ENCODE data around the gene FSTL3. TPM values are rescaled to one million over a fixed set of nuclear protein-coding genes. Genes with fewer than 3 reads are reported as not detected.
"Not testable (repeated sequence)": the region's sequence is repeated elsewhere in the genome, so short reads cannot be mapped to it uniquely, and the experiment has no call there.

FSTL3 gene
- total RNA-seq, 2 donors from 2014 or later = 4.1 to 10.1 TPM

DNA sequence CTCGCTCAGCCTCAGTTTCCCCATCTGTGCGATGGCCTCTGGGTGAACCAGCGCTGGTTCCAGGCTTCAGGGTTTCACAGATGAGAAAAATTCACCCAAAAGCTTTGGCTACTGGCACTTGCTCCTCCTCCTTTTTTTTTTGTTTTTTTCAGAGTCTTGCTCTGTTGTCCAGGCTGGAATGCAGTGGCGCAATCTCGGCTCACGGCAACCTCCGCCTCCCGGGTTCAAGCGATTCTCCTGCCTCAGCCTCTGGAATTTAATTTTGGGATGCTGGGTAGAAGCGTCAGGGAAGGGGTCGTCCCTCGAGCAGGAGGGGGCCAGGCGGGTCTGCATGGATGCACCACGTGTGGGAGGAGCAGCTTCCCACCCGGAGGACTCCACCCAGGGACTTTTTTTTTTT is 12.0 kb downstream of the FSTL3 start:
- ATAC-seq (no peak), DNase-seq (ENCODE audit: low spot score in 2 of 2) (no peak)
- no peaks in the 10 kb centered on the region for H3K36me3 Mint-ChIP-seq
- H3K27ac Mint-ChIP-seq = no peak overlapping the region
- H3K9me3 Mint-ChIP-seq = no peaks in the 10 kb centered on the region

DNA sequence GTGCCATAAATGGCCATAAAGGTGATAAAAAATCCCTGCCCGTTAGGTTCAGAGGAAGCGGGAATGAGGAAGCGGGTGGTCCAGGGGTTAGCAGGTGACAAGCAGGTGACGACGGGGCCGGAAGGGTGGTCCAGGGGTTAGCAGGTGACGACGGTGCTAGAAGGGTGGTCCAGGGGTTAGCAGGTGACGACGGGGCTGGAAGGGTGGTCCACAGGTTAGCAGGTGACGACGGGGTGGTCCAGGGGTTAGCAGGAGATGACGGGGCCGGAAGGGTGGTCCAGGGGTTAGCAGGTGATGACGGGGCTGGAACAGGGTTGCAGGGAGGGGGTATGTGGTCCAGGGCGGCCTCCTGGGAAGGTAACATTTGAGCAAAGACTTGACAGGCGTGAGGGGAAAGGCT is 12.8 kb downstream of the FSTL3 start:
- DNase-seq (ENCODE audit: low spot score in 2 of 2) = no peak
- H3K27ac Mint-ChIP-seq = no peak overlapping the region
- H3K9me3 Mint-ChIP-seq = no peaks in the 10 kb centered on the region
- no peaks in the 10 kb centered on the region for H3K36me3 Mint-ChIP-seq
- no peak for ATAC-seq

DNA sequence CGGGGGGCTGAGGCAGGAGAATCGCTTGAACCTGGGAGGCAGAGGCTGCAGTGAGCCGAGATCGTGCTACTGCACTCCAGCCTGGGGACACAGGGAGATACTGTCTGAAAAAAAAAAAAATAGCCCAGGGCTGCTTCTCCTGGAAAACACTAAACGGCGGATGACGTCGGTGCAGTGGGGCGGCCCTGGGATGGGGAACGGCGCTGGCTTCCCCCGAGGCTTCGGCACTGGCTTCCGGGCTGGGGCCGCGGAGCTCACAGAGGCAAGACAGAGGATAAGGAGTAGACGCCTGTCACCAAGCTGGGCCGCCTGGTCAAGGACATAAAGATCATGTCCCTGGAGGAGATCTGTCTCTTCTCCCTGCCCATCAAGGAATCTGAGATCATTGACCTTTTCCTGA is 14.0 kb downstream of the FSTL3 start:
- Mint-ChIP-seq H3K36me3 (no peaks in the 10 kb centered on the region), H3K9me3 (no peaks in the 10 kb centered on the region), H3K27ac (no peak overlapping the region)
- ATAC-seq (no peak), DNase-seq (ENCODE audit: low spot score in 2 of 2) (no peak)

DNA sequence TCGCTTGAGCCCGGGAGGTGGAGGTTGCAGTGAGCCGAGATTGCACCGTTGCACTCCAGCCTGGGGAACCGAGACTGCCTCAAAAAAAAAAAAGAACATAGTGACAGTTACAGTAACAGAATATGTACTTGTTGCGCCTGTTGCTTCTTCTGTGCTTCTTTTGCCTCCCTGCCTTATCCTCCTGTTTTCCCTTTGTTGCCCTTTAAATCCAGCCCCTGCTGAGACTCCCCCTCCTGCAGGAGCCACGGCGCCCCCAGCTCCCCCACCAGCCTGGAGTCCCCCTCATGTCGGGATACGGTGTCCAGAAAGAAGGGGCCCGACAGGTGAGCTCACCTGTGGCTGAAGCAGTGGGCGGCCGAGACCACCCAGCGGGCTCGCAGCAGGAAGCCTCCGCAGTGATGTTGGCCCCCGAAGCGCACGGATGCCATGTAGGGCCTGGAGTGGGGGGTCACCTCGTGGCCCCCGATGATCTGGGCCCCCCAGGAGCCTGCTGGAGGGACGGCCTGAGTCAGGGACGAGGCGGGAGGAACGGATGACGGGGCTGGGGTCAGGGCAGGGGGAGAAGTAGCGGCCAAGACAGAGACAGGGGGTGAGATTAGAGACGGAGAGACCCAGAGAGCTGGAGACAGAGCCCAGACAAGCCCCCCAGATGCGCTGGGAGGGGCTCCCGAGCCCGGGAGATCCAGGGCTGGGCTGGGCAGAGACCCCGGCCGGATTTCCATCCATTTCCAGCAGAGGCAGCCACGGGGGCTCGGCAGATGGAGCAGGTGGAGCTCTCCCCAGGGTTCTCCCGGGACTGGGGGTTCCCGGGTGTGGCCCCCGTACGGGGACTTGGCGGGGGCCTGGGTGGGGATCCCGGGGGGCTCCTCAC is 18.5 kb downstream of the FSTL3 start:
- no peaks in the 10 kb centered on the region for H3K36me3 Mint-ChIP-seq
- DNase-seq (ENCODE audit: low spot score in 2 of 2) (no peak), ATAC-seq (no peak)
- no peaks in the 10 kb centered on the region for H3K9me3 Mint-ChIP-seq
- no peak overlapping the region for H3K27ac Mint-ChIP-seq

DNA sequence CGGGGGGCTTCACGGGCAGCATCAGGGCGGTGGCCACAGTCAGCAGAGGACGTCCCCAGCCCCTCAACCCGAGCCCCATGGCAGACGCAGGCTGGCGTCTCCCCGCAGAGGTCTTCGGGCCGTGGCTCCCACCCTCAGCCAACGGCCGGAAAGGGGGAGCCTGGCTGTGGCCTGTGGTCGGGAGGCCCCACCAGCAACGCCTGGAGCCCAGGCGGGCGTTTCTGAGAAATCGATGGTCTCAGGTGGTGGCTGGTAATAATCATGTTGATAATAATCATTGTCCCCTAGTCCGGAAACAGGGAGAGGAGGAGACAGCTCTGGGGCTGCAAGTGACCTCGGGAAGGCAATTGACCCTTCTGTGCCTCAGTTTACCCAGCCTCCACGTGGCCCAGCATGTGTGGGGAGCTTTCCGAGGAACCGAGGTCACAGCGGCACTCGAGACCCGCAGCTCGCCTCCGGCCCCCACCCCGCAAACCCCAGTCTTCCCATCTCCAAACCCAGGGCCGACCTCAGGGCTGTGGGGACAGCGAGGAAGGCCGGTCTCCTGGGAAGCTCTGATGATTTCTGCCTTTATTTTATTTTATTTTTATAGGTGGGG is 19.3 kb downstream of the FSTL3 start, which contains the start of gene PRSS57:
Gene PRSS57, minus strand, starts transcription at position 101 of the 598 bp plus-strand sequence. Its CDS starts 22 bp downstream, at position 79.
- no peak for DNase-seq (ENCODE audit: low spot score in 2 of 2)
- H3K27ac Mint-ChIP-seq = no peak within 1 kb of the TSS
- no peak for ATAC-seq
- no peaks in the 10 kb centered on the region for H3K36me3 Mint-ChIP-seq
- no peaks in the 10 kb centered on the region for H3K9me3 Mint-ChIP-seq

DNA sequence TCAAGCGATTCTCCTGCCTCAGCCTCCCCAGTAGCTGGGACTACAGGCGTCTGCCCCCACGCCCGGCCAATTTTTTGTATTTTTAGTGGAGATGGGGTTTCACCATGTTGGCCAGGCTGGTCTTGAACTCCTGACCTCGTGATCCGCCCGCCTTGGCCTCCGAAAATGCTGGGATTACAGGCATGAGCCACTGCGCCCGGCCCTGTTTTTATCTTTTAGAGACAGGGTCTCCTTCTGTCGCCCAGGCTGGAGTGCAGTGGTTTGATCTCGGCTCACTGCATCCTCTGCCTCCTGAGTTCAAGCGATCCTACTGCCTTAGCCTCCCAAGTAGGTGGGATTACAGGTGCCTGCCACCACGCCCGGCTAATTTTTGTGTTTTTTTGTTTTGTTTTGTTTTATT is 22.3 kb downstream of the FSTL3 start:
- not testable (repeated sequence) for H3K27ac Mint-ChIP-seq; H3K36me3 Mint-ChIP-seq; ATAC-seq; DNase-seq (ENCODE audit: low spot score in 2 of 2); H3K9me3 Mint-ChIP-seq

DNA sequence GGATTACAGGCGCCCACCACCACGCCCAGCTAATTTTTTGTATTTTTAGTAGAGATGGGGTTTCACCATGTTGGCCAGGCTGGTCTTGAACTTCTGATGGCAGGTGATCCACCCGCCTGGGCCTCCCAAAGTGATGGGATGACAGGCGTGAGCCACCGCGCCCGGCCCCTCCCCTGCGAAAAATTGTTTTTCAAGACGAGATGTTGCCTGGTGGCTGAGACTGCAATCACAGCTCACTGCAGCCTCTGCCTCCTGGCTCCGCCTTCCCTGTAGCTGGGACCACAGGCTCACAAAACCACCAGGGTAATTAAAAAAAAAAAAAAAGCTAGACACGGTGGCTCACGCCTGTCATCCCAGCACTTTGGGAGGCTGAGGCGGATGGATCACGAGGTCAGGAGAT is 23.7 kb downstream of the FSTL3 start:
- H3K9me3 Mint-ChIP-seq; ATAC-seq; H3K36me3 Mint-ChIP-seq; DNase-seq (ENCODE audit: low spot score in 2 of 2); H3K27ac Mint-ChIP-seq: not testable (repeated sequence)

DNA sequence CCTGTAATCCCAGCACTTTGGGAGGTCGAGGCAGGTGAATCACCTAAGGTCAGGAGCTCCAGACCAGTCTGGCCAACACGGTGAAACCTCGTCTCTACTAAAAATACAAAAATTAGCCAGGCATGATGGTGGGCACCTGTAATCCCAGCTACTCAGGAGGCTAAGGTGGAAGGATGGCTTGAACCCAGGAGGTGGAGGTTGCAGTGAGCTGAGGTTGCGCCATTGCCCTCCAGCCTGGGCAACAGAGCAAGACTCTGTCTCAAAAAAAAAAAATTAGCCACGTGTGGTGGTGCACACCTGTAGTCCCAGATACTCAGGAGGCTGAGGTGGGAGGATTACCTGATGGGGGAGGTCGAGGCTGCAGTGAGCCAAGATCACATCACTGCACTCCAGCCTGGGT is 26.7 kb downstream of the FSTL3 start:
- peak overlapping the region in 1 of 2 donors; percentile 25 for H3K27ac Mint-ChIP-seq
- not testable (repeated sequence) for ATAC-seq; DNase-seq (ENCODE audit: low spot score in 2 of 2); H3K36me3 Mint-ChIP-seq; H3K9me3 Mint-ChIP-seq

DNA sequence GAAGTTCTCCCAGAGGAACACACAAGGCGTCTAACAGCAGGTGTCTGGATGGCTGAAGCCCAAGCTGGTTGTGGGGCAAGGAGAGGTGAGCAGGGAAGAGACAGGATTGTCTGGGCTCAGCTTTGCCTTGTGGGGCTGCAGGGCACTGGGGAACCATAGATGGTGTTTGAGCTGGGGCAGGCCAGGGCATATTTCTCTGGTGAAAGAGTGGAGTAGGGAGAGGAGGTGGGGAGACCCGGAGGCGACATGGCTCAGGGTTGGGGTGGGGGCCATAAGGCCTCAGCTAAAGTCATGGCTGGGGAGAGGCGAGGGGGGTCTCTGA is 27.1 kb downstream of the FSTL3 start:
- H3K36me3 Mint-ChIP-seq = peaks cover 0 to 5% of the 10 kb centered on the region in 2 donors
- ATAC-seq = no peak
- no peaks in the 10 kb centered on the region for H3K9me3 Mint-ChIP-seq
- DNase-seq (ENCODE audit: low spot score in 2 of 2) = no peak
- H3K27ac Mint-ChIP-seq = no peak overlapping the region

DNA sequence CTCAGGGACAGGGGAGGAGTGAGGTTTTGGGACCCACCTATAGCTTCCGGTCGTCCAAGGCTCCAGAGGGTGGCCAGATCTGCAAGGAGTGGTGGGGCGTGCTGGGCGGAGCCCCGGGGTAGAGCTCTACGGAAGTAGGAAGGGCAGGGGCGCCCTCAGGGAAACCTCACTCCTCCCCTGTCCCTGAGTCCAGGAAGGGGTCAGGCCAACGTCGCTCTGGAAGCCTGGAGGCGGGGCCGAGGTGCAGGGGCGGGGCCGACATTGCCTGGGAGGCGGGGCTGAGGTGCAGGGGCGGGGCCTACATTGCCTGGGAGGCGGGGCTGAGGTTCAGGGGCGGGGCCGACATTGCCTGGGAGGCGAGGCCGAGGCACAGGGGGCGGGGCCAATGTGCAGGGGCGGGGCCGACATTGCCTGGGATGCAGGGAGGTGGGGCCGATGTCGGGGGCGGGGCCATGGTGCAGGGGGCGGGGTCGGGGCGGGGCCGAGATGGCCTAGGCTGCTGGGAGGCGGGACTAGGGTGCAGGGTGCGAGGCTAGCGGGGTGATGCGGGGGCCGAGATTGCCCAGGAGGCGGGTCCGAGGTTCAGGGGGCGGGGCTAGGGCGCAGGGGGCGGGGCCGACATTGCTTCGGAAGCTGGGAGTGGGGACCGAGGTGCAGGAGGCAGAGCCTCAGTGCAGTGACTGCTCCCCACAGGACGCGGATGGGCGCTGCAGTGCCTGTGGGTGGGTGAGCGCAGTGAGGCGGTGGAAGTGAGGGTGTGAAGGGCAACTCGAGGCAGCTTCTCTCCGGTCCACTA is 27.7 kb downstream of the FSTL3 start:
- H3K27ac Mint-ChIP-seq = no peak overlapping the region
- ATAC-seq = peak; percentile 76 to 79
- H3K36me3 Mint-ChIP-seq = peaks cover 0 to 5% of the 10 kb centered on the region in 2 donors
- H3K9me3 Mint-ChIP-seq = no peaks in the 10 kb centered on the region
- DNase-seq (ENCODE audit: low spot score in 2 of 2) = peak; percentile 61 to 71

DNA sequence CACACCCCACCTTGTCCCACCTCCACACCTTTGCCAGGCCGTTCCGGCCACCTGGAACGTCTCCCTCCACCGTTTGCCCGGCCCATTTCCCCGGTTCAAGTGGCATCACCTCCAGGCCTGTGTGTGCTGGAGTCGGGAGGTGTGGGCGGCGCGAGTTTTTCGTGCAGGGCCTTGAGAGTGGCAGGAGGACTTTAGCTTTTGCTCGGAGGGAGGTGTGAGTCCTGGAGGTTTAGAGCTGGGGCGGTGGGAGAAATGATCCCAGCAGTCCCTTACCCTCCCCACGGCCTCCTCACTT is 28.2 kb downstream of the FSTL3 start:
- DNase-seq (ENCODE audit: low spot score in 2 of 2) (no peak), ATAC-seq (peak in 1 of 2 donors; percentile 3)
- Mint-ChIP-seq H3K36me3 (peaks cover 0 to 5% of the 10 kb centered on the region in 2 donors), H3K9me3 (no peaks in the 10 kb centered on the region), H3K27ac (no peak overlapping the region)

DNA sequence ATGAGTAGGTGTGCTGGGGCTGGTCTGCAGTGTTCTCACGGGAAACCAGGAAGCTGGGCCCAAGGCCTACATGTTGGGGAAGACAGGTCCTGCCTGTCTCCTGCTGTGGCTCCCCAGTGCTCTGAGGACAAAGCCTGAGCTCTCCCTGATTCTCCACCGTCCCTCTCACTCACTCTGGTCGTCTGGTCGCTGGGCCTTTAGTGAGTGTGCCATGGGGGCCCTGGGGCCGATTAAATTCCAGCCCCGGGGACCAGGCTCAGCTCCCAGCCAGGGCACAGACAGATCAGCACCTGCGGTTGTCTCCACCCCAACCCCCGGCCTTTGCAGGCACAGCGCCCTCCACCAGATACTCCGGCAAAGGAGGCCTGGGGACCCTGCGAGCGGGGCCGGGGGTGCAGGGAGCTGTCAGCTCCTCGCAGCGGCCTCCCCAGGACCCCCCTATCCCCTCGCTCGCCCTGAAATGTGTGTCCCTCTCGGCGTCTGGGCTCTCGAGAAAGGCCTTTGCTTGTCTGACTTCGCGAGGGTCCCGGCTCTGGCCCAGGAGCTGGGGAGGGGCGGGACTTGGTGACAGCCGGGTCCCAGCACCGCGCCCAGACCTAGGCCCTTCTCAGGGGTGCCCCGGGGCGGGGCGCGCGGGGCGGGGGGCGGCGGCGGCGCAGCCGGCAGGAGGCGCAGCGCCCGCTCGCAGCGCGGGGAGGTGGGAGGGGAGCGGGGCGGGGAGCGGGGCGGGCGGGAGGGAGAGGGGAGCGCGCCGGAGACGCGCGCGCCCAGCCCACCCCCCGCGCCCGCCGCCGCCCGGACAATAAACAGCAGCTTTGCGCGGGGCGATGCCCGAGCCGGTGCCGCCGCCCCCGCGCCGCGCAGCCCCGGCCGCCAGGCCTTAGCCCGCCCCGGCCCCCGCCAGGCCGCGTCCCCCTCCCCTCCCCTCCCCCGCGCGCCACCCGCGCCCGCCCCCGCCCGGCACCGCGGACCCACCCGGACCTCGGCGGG is 32.3 kb downstream of the FSTL3 start, which contains the start of gene PALM:
Gene PALM, plus strand, starts transcription at position 782 of the 990 bp plus-strand sequence. CDS start 212 bp downstream, outside the sequence.
- H3K36me3 Mint-ChIP-seq = peaks cover 0 to 5% of the 10 kb centered on the region in 2 donors

DNA sequence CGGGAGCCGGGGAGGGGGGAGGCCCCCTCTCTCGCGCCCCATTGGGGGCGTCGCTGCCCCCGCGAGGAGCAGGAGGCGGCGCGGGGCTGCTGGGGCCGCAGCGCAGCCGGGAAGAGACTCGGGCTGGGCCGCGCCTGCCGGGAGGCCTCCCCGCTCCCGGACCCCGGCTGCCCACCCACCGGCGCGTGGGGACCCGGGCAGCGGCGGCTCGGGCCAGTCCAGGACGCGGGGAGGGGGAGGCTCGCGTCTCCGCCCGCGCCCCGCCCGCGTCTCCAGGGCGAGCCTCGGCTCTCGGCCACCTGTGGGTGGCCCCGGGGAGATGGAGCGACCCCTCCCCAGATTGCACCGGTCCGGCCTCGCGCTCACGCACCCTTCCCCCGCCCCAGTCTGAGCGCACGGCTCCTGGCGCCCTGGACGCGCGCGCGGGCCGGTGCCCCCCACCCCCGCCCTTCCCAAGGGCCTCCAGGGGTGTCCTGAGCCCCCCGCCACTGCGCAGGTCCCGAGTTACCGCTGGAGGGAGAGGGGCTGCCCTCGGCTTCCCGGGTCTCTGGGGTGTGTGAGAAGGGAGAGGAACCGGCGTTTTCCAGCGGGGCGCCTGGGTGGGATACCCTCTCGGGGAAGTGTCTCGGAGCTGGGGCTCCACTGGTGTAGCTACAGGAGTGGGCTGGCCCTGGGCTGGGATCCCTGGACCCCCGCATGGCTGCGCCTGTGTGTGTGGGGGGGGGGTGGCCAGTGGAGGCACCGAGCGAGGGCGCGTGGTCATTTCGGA is 33.2 kb downstream of the FSTL3 start:
- ATAC-seq = no peak
- no peak for DNase-seq (ENCODE audit: low spot score in 2 of 2)
- no peaks in the 10 kb centered on the region for H3K9me3 Mint-ChIP-seq
- peaks cover 0 to 5% of the 10 kb centered on the region in 2 donors for H3K36me3 Mint-ChIP-seq
- no peak overlapping the region for H3K27ac Mint-ChIP-seq

More for the DNA sequence above, 32.3 kb downstream of the FSTL3 start, which contains the start of gene PALM:
- H3K27ac Mint-ChIP-seq = no peak within 1 kb of the TSS
- no peak for DNase-seq (ENCODE audit: low spot score in 2 of 2)
- ATAC-seq = peak in 1 of 2 donors; percentile 17
- H3K9me3 Mint-ChIP-seq = no peaks in the 10 kb centered on the region

DNA sequence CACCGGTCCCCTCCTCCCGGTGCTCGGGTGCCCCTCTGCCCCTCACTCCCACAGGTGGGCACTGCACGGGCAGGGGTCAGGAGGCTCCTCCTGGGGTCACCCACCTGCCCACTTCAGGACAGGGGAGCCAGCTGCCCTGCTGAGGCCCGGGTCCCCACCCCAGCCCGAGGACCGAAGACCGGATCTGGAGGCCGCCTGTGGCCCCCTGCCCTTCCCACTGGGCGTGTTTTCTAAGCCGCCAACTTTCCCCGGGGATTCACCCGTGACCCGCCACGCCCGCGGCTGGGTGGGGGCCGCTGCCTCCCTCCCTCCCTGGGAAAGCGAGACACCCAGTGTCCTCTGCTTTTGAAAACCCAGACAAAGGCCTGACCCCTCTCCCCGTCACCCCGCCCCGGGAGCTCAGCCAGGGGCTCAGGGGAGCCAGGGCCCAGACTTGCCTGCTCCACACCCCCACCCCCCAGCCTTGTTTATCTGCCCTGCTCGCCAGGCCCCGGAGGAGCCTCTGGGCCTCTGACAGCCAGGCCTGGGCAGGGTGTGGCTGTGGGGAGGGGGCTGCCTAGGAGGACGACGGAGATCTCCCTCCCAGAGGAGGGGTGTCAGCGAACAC is 33.9 kb downstream of the FSTL3 start:
- DNase-seq (ENCODE audit: low spot score in 2 of 2) (no peak), ATAC-seq (no peak)
- Mint-ChIP-seq H3K9me3 (no peaks in the 10 kb centered on the region), H3K36me3 (peaks cover 0 to 5% of the 10 kb centered on the region in 2 donors), H3K27ac (no peak overlapping the region)

DNA sequence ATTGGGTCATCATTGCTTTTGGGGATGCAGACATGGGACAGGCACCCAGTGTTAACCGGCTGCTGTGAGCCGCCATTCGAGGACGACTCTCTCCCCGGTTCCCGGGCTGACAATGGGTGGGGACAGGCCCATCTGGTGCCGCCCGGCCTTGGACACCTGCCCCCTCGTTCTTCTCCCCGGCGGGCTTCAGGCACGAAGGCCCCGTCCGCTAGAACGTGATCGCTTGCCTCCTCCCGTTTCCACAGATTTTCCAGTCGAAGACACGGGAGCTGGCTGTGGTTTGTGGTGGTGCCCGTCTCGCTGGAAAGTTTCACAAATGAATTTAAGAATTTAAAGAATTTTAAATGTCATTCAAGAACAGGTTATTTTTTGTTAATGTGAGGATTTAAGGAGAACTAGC is 34.6 kb downstream of the FSTL3 start:
- Mint-ChIP-seq H3K27ac (no peak overlapping the region), H3K9me3 (peaks cover 4 to 6% of the 10 kb centered on the region in 2 donors), H3K36me3 (peaks cover 7 to 12% of the 10 kb centered on the region in 2 donors)
- DNase-seq (ENCODE audit: low spot score in 2 of 2) (no peak), ATAC-seq (no peak)
